ENCODE results near the gene BTBD9.

GRCh38 chr6:38639498-38640215, at the start of gene BTBD9:
- TF ChIP-seq, protein P1, sequence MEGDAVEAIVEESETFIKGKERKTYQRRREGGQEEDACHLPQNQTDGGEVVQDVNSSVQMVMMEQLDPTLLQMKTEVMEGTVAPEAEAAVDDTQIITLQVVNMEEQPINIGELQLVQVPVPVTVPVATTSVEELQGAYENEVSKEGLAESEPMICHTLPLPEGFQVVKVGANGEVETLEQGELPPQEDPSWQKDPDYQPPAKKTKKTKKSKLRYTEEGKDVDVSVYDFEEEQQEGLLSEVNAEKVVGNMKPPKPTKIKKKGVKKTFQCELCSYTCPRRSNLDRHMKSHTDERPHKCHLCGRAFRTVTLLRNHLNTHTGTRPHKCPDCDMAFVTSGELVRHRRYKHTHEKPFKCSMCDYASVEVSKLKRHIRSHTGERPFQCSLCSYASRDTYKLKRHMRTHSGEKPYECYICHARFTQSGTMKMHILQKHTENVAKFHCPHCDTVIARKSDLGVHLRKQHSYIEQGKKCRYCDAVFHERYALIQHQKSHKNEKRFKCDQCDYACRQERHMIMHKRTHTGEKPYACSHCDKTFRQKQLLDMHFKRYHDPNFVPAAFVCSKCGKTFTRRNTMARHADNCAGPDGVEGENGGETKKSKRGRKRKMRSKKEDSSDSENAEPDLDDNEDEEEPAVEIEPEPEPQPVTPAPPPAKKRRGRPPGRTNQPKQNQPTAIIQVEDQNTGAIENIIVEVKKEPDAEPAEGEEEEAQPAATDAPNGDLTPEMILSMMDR (IDR thresholded peaks at IDR 0.05), result no peak
- TF ChIP-seq POLR2A (IDR thresholded peaks at IDR 0.05), result no peak

All from lower leg skin (tissue), 3 donors.